Neural progenitor cell (in vitro differentiated cells): ENCODE measurements around the gene KANK2. TPM values are rescaled to one million over a fixed set of nuclear protein-coding genes. Genes with fewer than 3 reads are reported as not detected.

Experiments used
- DNase-seq: peaks from one replicate; pipeline ENCODE4 v3.0.0-alpha.2; 2016; ENCODE audit warnings: low spot score
- H2AFZ ChIP-seq: fragments of 200-600 bp; sonication (generic); replicated peaks from 2 replicates; pipeline ENCODE4 v1.6.1; 2016; ENCODE audit warnings: antibody characterized with exemption
- H3F3A ChIP-seq: fragments of 200-600 bp; sonication (generic); 2 replicates; pipeline ENCODE4 v1.6.1; 2016; ENCODE audit warnings: antibody characterized with exemption, low read depth
- H3K27ac ChIP-seq: fragments of 200-600 bp; sonication (generic); 2 replicates; pipeline ENCODE4 v1.5.1; 2016; ENCODE audit warnings: mild to moderate bottlenecking
- H3K27me3 ChIP-seq: fragments of 200-600 bp; sonication (generic); 2 replicates; pipeline ENCODE4 v1.6.1; 2016; ENCODE audit warnings: mild to moderate bottlenecking, moderate library complexity
- H3K36me3 ChIP-seq: fragments of 200-600 bp; sonication (generic); 2 replicates; pipeline ENCODE4 v1.5.1; 2016
- H3K4me1 ChIP-seq: fragments of 200-600 bp; sonication (generic); 2 replicates; pipeline ENCODE4 v1.6.1; 2016; ENCODE audit warnings: mixed run types
- H3K4me2 ChIP-seq: fragments of 200-600 bp; sonication (generic); 2 replicates; pipeline ENCODE4 v1.6.1; 2016
- H3K4me3 ChIP-seq: fragments of 200-600 bp; sonication (generic); 2 replicates; pipeline ENCODE4 v1.5.1; 2016
- H3K79me2 ChIP-seq: fragments of 200-600 bp; sonication (generic); 2 replicates; pipeline ENCODE4 v1.6.1; 2016; ENCODE audit warnings: low read depth
- H3K9ac ChIP-seq: fragments of 200-600 bp; sonication (generic); 2 replicates; pipeline ENCODE4 v1.6.1; 2016
- H3K9me3 ChIP-seq: fragments of 200-600 bp; sonication (generic); 2 replicates; pipeline ENCODE4 v1.5.1; 2016; ENCODE audit warnings: low read depth
- H4K20me1 ChIP-seq: fragments of 200-600 bp; sonication (generic); 2 replicates; pipeline ENCODE4 v1.6.1; 2016; ENCODE audit warnings: low read depth
- H3K27ac Mint-ChIP-seq: 3 replicates; pipeline ENCODE4 v1.8.0; 2021; ENCODE audit warnings: mixed read lengths
- H3K27me3 Mint-ChIP-seq: 2 replicates; pipeline ENCODE4 v1.8.0; 2022; ENCODE audit warnings: low read depth, mild to moderate bottlenecking, inconsistent platforms, moderate library complexity, mixed read lengths; ENCODE audit not compliant: insufficient read depth
- H3K36me3 Mint-ChIP-seq: 3 replicates; pipeline ENCODE4 v1.8.0; 2021; ENCODE audit warnings: mixed read lengths
- H3K4me1 Mint-ChIP-seq: 3 replicates; pipeline ENCODE4 v1.8.0; 2021; ENCODE audit warnings: mixed read lengths
- H3K4me3 Mint-ChIP-seq: 3 replicates; pipeline ENCODE4 v1.8.0; 2021; ENCODE audit warnings: mild to moderate bottlenecking, moderate library complexity, mixed read lengths
- H3K9me3 Mint-ChIP-seq: 3 replicates; pipeline ENCODE4 v1.8.0; 2020; ENCODE audit warnings: mixed read lengths
- CTCF ChIP-seq: fragments of 200-600 bp; sonication (generic); IDR thresholded peaks from 2 replicates; pipeline ENCODE4 v1.5.1; 2017; ENCODE audit warnings: antibody characterized with exemption, mild to moderate bottlenecking
- EZH2 ChIP-seq: fragments of 200-600 bp; sonication (generic); IDR thresholded peaks from 2 replicates; pipeline ENCODE4 v1.6.1; 2017; ENCODE audit warnings: antibody characterized with exemption, mild to moderate bottlenecking, moderate library complexity
- EZH2phosphoT487 ChIP-seq: fragments of 200-600 bp; sonication (generic); IDR thresholded peaks from 2 replicates; pipeline ENCODE4 v1.6.1; 2017; ENCODE audit warnings: antibody characterized with exemption
- total RNA-seq: library from RNA; depleted of rRNA; stranded (reverse); fragments of >200 nt; gene quantifications from 2 replicates; pipeline ENCODE4 v1.2.3, GENCODE V29; 2015; ENCODE audit warnings: low replicate concordance

KANK2 gene
- total RNA-seq, 1 donor from 2014 or later, result 17.5 TPM

- Mint-ChIP-seq H3K9me3 (no peaks in the 10 kb centered on the region), H3K27me3 (peaks cover 5% of the 10 kb centered on the region), H3K27ac (no peak overlapping the region), H3K4me3 (no peak overlapping the region), H3K4me1 (peaks cover 7% of the 10 kb centered on the region), H3K36me3 (peaks cover 5% of the 10 kb centered on the region)
- H3K4me3 ChIP-seq, result no peak overlapping the region
- no peak overlapping the region for H2AFZ ChIP-seq
- no peaks in the 10 kb centered on the region for H3K4me1 ChIP-seq
- H3K4me2 ChIP-seq, result no peak overlapping the region
- H3K79me2 ChIP-seq, result no peaks in the 10 kb centered on the region
- no peak overlapping the region for H3K9ac ChIP-seq
- no peaks in the 10 kb centered on the region for H4K20me1 ChIP-seq
- no peak for DNase-seq
- TF ChIP-seq EZH2 (no peak), CTCF (no peak)
- H3K9me3 ChIP-seq, result no peaks in the 10 kb centered on the region
- H3K36me3 ChIP-seq, result no peaks in the 10 kb centered on the region
- H3K27ac ChIP-seq, result no peak overlapping the region
- H3K27me3 ChIP-seq, result no peaks in the 10 kb centered on the region
- peaks cover 5% of the 10 kb centered on the region for H3F3A ChIP-seq
Observed at GRCh38 chr19:11191273-11191755, 6.0 kb downstream of the KANK2 start.

GRCh38 chr19:11190501-11190900 is 6.8 kb downstream of the KANK2 start:
- Mint-ChIP-seq H3K4me1 (peaks cover 5% of the 10 kb centered on the region), H3K27ac (no peak overlapping the region), H3K4me3 (no peak overlapping the region), H3K27me3 (peaks cover 3% of the 10 kb centered on the region), H3K36me3 (peaks cover 5% of the 10 kb centered on the region), H3K9me3 (no peaks in the 10 kb centered on the region)
- Histone ChIP-seq H2AFZ (no peak overlapping the region), H3K79me2 (no peaks in the 10 kb centered on the region), H3K9ac (no peak overlapping the region), H4K20me1 (no peaks in the 10 kb centered on the region), H3K27ac (no peak overlapping the region), H3F3A (peaks cover 3% of the 10 kb centered on the region), H3K27me3 (no peaks in the 10 kb centered on the region), H3K4me3 (no peak overlapping the region), H3K36me3 (no peaks in the 10 kb centered on the region), H3K4me2 (no peak overlapping the region), H3K4me1 (no peaks in the 10 kb centered on the region), H3K9me3 (no peaks in the 10 kb centered on the region)
- DNase-seq, result no peak
- TF ChIP-seq EZH2 (no peak), CTCF (no peak), EZH2phosphoT487 (no peak)

GRCh38 chr19:11187441-11187840 is 9.9 kb downstream of the KANK2 start:
- no peaks in the 10 kb centered on the region for H3K79me2 ChIP-seq
- no peak overlapping the region for H3K4me3 ChIP-seq
- H3K9ac ChIP-seq, result no peak overlapping the region
- no peak overlapping the region for H3K4me3 Mint-ChIP-seq
- H3K36me3 ChIP-seq, result no peaks in the 10 kb centered on the region
- no peaks in the 10 kb centered on the region for H4K20me1 ChIP-seq
- H3K9me3 ChIP-seq, result no peaks in the 10 kb centered on the region
- TF ChIP-seq CTCF, result no peak
- no peak for TF ChIP-seq EZH2
- H3K4me1 ChIP-seq, result no peaks in the 10 kb centered on the region
- no peak for DNase-seq
- H3K27ac Mint-ChIP-seq, result peak overlapping the region; percentile 71
- no peaks in the 10 kb centered on the region for H3K27me3 Mint-ChIP-seq
- peaks cover 12% of the 10 kb centered on the region for H3K36me3 Mint-ChIP-seq
- no peak overlapping the region for H3K27ac ChIP-seq
- no peak overlapping the region for H3K4me2 ChIP-seq
- peaks cover 4% of the 10 kb centered on the region for H3K4me1 Mint-ChIP-seq
- H2AFZ ChIP-seq, result no peak overlapping the region
- H3K9me3 Mint-ChIP-seq, result no peaks in the 10 kb centered on the region
- no peaks in the 10 kb centered on the region for H3K27me3 ChIP-seq
- peaks cover 2% of the 10 kb centered on the region for H3F3A ChIP-seq
